HG02870 (cell line): Measurements from ENCODE around the gene PCYT1B.

Source experiments
- ATAC-seq: cut with Tn5 transposase; IDR thresholded peaks from one replicate; pipeline ENCODE4 v1.9.1; 2021; ENCODE audit warnings: mild to moderate bottlenecking, moderate library complexity; ENCODE audit not compliant: unreplicated experiment

The PCYT1B gene

GRCh38 chrX:24536551-24536950 lies 110.6 kb downstream of the PCYT1B start:
- no peak for ATAC-seq

GRCh38 chrX:24528605-24529004 lies 118.5 kb downstream of the PCYT1B start:
- no peak for ATAC-seq

- no peak for ATAC-seq
Measured at GRCh38 chrX:24526616-24527015, 120.5 kb downstream of the PCYT1B start.

- no peak for ATAC-seq
Measured at GRCh38 chrX:24525455-24525854, 121.7 kb downstream of the PCYT1B start.

- ATAC-seq = peak; percentile 53
Measured at GRCh38 chrX:24520472-24520871, 126.7 kb downstream of the PCYT1B start.

DNA sequence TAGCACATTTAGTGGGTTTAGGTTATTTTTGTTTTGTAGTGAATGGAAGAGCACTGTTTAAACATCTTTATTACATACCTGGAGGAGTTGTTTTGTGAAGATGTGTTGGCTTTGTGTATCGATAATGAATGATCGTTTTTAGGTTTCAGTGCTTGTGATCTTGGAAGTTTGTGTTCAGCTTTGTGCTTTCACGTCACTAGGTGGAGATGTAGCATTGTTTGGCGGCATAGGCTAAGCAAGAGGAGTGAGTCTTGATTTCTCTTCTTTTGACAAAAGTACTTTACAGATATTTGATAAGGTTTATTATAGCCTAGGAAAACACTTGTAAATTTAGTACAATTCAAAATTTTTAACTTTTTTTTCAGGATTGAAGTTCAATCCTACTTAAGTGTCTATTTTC lies 131.7 kb downstream of the PCYT1B start:
- ATAC-seq = no peak

- peak; percentile 99 for ATAC-seq
Measured at GRCh38 chrX:24513416-24513815, 133.7 kb downstream of the PCYT1B start.

- ATAC-seq = no peak
Measured at GRCh38 chrX:24508375-24508774, 138.8 kb downstream of the PCYT1B start.
